Neural progenitor cell (in vitro differentiated cells): Measurements from ENCODE around the gene LTBP2.

Experiments used
- CTCF ChIP-seq: fragments of 200-600 bp; sonication (generic); IDR thresholded peaks from 2 replicates; pipeline ENCODE4 v1.5.1; 2017; ENCODE audit warnings: antibody characterized with exemption, mild to moderate bottlenecking
- EZH2 ChIP-seq: fragments of 200-600 bp; sonication (generic); IDR thresholded peaks from 2 replicates; pipeline ENCODE4 v1.6.1; 2017; ENCODE audit warnings: antibody characterized with exemption, mild to moderate bottlenecking, moderate library complexity

- TF ChIP-seq CTCF (no peak), EZH2 (no peak)
Observed at GRCh38 chr14:74637178-74637550, 25.1 kb upstream of the LTBP2 start.
